ENCODE measurements around the gene CRIP3. TPM values are rescaled to one million over a fixed set of nuclear protein-coding genes. Genes with fewer than 3 reads are reported as not detected.

Gene CRIP3
- total and polyA plus RNA-seq, 2 of the 13 experiments (the other 11 are each of a cell fraction or from before 2014, with no cell fraction given), result 6.3 to 9.3 TPM

DNA sequence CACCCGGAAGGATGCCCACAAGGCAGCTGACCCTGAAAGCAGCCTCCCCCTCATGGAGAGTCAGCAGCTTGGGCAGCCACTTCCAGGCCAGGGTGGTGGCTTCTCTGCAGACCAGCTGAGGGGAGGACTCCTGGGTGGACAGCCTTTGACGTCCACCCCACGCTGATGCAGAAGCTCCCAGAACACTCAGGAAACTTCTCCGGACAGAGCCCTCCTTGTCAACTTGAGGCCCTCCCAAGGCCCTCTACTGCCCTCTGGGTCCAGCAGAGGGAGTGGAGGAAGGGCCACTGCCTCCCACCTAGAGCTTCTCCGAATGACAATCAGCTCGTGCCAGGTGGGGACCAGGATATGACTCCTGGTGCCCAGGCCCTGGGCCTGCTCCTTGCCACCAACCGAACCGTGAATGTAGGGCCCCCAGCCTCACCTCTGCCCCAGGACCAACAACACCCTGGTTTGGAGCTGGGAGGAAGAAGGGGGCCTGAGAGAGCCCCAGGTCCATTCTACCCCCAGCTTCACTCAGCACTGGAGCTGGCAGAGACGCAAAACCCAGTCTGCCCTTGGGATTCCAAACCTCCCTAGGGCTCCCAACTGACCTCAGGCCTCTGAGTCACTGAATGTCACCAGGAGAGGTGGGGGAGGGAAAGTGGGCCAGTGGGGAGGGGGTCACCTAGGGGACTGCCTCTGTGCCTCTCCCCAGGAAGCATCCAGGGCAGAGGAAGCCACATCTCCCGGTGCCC lies 21.5 kb downstream of the CRIP3 start (continued):
- TF ChIP-seq, protein P1, sequence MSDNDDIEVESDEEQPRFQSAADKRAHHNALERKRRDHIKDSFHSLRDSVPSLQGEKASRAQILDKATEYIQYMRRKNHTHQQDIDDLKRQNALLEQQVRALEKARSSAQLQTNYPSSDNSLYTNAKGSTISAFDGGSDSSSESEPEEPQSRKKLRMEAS (IDR thresholded peaks at IDR 0.05), result peak; percentile 35; the same call in 1 of the 2 replicates
- TF ChIP-seq ZNF260 (CRISPR knock-in tag; IDR thresholded peaks at IDR 0.05; ENCODE audit: borderline replicate concordance, low read depth), result no peak
- TF ChIP-seq ZSCAN22 (CRISPR knock-in tag; IDR thresholded peaks at IDR 0.05), result no peak
- TF ChIP-seq ZFP41 (CRISPR knock-in tag; IDR thresholded peaks at IDR 0.05; ENCODE audit: borderline replicate concordance), result no peak
- no peak for TF ChIP-seq PCBP1 (IDR thresholded peaks at IDR 0.05; ENCODE audit: borderline replicate concordance, low read depth, low read length)
- TF ChIP-seq HNRNPUL1 (IDR thresholded peaks at IDR 0.05; ENCODE audit: low read depth, low read length), result no peak
- TF ChIP-seq, protein P2, sequence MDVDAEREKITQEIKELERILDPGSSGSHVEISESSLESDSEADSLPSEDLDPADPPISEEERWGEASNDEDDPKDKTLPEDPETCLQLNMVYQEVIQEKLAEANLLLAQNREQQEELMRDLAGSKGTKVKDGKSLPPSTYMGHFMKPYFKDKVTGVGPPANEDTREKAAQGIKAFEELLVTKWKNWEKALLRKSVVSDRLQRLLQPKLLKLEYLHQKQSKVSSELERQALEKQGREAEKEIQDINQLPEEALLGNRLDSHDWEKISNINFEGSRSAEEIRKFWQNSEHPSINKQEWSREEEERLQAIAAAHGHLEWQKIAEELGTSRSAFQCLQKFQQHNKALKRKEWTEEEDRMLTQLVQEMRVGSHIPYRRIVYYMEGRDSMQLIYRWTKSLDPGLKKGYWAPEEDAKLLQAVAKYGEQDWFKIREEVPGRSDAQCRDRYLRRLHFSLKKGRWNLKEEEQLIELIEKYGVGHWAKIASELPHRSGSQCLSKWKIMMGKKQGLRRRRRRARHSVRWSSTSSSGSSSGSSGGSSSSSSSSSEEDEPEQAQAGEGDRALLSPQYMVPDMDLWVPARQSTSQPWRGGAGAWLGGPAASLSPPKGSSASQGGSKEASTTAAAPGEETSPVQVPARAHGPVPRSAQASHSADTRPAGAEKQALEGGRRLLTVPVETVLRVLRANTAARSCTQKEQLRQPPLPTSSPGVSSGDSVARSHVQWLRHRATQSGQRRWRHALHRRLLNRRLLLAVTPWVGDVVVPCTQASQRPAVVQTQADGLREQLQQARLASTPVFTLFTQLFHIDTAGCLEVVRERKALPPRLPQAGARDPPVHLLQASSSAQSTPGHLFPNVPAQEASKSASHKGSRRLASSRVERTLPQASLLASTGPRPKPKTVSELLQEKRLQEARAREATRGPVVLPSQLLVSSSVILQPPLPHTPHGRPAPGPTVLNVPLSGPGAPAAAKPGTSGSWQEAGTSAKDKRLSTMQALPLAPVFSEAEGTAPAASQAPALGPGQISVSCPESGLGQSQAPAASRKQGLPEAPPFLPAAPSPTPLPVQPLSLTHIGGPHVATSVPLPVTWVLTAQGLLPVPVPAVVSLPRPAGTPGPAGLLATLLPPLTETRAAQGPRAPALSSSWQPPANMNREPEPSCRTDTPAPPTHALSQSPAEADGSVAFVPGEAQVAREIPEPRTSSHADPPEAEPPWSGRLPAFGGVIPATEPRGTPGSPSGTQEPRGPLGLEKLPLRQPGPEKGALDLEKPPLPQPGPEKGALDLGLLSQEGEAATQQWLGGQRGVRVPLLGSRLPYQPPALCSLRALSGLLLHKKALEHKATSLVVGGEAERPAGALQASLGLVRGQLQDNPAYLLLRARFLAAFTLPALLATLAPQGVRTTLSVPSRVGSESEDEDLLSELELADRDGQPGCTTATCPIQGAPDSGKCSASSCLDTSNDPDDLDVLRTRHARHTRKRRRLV (CRISPR knock-in tag; IDR thresholded peaks at IDR 0.05), result no peak
- no peak for TF ChIP-seq HCFC1 (IDR thresholded peaks at IDR 0.05; ENCODE audit: low read depth, low read length)
- TF ChIP-seq, protein P3, sequence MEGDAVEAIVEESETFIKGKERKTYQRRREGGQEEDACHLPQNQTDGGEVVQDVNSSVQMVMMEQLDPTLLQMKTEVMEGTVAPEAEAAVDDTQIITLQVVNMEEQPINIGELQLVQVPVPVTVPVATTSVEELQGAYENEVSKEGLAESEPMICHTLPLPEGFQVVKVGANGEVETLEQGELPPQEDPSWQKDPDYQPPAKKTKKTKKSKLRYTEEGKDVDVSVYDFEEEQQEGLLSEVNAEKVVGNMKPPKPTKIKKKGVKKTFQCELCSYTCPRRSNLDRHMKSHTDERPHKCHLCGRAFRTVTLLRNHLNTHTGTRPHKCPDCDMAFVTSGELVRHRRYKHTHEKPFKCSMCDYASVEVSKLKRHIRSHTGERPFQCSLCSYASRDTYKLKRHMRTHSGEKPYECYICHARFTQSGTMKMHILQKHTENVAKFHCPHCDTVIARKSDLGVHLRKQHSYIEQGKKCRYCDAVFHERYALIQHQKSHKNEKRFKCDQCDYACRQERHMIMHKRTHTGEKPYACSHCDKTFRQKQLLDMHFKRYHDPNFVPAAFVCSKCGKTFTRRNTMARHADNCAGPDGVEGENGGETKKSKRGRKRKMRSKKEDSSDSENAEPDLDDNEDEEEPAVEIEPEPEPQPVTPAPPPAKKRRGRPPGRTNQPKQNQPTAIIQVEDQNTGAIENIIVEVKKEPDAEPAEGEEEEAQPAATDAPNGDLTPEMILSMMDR (CRISPR knock-in tag; IDR thresholded peaks at IDR 0.05), result peak; percentile 74
- TF ChIP-seq, protein P4, sequence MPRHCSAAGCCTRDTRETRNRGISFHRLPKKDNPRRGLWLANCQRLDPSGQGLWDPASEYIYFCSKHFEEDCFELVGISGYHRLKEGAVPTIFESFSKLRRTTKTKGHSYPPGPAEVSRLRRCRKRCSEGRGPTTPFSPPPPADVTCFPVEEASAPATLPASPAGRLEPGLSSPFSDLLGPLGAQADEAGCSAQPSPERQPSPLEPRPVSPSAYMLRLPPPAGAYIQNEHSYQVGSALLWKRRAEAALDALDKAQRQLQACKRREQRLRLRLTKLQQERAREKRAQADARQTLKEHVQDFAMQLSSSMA (CRISPR knock-in tag; IDR thresholded peaks at IDR 0.05), result peak; percentile 83; the same call in 1 of the 2 replicates
- TF ChIP-seq SMARCC2 (IDR thresholded peaks at IDR 0.05), result no peak
- TF ChIP-seq, protein P5, sequence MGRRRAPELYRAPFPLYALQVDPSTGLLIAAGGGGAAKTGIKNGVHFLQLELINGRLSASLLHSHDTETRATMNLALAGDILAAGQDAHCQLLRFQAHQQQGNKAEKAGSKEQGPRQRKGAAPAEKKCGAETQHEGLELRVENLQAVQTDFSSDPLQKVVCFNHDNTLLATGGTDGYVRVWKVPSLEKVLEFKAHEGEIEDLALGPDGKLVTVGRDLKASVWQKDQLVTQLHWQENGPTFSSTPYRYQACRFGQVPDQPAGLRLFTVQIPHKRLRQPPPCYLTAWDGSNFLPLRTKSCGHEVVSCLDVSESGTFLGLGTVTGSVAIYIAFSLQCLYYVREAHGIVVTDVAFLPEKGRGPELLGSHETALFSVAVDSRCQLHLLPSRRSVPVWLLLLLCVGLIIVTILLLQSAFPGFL (CRISPR knock-in tag; IDR thresholded peaks at IDR 0.05), result no peak
- peak; percentile 87 for TF ChIP-seq FOSL2 (CRISPR knock-in tag; IDR thresholded peaks at IDR 0.05)
- no peak for TF ChIP-seq ZC3H4 (CRISPR knock-in tag; IDR thresholded peaks at IDR 0.05; ENCODE audit: borderline replicate concordance)
- TF ChIP-seq ZNF790 (CRISPR knock-in tag; IDR thresholded peaks at IDR 0.05; ENCODE audit: borderline replicate concordance), result no peak
- no peak for TF ChIP-seq ZNF746 (CRISPR knock-in tag; IDR thresholded peaks at IDR 0.05)
- TF ChIP-seq KDM1A (CRISPR knock-in tag; IDR thresholded peaks at IDR 0.05), result no peak
- TF ChIP-seq, protein P6, sequence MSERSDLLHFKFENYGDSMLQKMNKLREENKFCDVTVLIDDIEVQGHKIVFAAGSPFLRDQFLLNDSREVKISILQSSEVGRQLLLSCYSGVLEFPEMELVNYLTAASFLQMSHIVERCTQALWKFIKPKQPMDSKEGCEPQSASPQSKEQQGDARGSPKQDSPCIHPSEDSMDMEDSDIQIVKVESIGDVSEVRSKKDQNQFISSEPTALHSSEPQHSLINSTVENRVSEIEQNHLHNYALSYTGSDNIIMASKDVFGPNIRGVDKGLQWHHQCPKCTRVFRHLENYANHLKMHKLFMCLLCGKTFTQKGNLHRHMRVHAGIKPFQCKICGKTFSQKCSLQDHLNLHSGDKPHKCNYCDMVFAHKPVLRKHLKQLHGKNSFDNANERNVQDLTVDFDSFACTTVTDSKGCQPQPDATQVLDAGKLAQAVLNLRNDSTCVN (CRISPR knock-in tag; IDR thresholded peaks at IDR 0.05; ENCODE audit: borderline replicate concordance), result no peak
- no peak for TF ChIP-seq SUZ12 (IDR thresholded peaks at IDR 0.05; ENCODE audit: low read depth, low read length)
